Activated CD4-positive, CD25-positive, alpha-beta regulatory T cell treated with anti-CD3 and anti-CD28 coated beads, Interleukin-2, amount 50 U/mL, for 72 hours (primary cell): ENCODE measurements around the gene SCMH1.
"Not testable (repeated sequence)": the region's sequence is repeated elsewhere in the genome, so short reads cannot be mapped to it uniquely, and the experiment has no call there.

ENCODE experiments used
- DNase-seq: peaks from one replicate; pipeline ENCODE4 v3.0.0; 2021

SCMH1 gene

GRCh38 chr1:41144285-41144684 lies 97.8 kb downstream of the SCMH1 start:
- no peak for DNase-seq

DNA sequence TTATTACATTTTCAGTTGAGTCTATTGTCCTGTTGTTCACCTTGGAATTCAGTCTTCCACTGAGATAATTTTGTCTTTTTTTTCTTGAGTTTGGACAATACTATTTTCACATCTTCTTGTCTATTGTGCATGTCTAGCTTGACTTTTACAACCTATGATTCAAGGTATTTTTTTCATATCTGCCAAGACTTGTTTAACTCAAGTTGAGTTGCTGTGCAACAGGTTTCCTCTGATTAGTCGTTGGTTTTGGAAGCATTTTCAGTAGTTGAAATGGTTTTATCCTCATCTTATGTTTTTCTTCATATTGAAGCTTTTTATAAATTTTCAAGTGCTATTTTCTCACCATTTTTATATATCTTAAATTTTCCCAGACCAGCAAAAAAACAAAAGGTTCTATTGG lies 103.6 kb downstream of the SCMH1 start:
- no peak for DNase-seq

- DNase-seq: no peak
Observed at GRCh38 chr1:41135196-41135947, 106.7 kb downstream of the SCMH1 start.

- not testable (repeated sequence) for DNase-seq
Observed at GRCh38 chr1:41134325-41134724, 107.8 kb downstream of the SCMH1 start.

- DNase-seq: no peak
Observed at GRCh38 chr1:41122851-41123518, 119.1 kb downstream of the SCMH1 start.

DNA sequence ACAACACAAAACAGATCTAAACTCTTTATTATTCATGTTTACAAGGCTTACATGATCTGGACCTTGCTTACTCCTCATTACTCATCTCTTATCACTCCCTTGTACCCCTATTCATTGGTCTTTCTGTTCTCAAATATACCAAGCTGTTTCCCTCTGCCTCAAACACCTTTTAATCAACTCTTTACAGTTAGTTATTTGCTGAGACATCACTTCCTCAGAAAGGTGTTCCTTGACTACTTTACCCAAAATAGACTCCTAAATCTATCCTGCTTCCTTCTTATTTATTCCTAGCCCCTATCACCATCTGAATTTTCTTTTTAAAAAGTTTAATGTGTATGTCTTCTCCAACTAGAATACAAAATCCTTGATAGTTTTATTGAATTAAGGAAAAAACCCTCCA lies 120.0 kb downstream of the SCMH1 start:
- no peak for DNase-seq

GRCh38 chr1:41118645-41119044 lies 123.5 kb downstream of the SCMH1 start:
- no peak for DNase-seq

DNA sequence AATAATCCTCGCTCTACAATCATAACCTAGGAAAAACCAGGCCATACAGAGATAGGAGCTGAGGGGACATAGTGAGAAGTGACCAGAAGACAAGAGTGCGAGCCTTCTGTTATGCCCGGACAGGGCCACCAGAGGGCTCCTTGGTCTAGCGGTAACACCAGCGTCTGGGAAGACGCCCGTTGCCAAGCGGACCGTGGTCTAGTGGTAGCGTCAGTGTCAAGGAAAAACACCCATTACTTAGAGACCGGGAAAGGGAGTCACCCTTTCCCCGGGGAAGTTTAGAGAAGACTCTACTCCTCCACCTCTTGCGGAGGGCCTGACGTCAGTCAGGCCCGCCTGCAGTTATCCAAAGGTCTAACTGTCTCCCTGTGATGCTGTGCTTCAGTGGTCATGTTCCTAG lies 124.9 kb downstream of the SCMH1 start:
- not testable (repeated sequence) for DNase-seq

GRCh38 chr1:41110736-41111135 lies 131.4 kb downstream of the SCMH1 start:
- DNase-seq: no peak

GRCh38 chr1:41110286-41110685 lies 131.8 kb downstream of the SCMH1 start:
- DNase-seq: no peak

GRCh38 chr1:41109310-41110197 lies 132.6 kb downstream of the SCMH1 start:
- no peak for DNase-seq

DNA sequence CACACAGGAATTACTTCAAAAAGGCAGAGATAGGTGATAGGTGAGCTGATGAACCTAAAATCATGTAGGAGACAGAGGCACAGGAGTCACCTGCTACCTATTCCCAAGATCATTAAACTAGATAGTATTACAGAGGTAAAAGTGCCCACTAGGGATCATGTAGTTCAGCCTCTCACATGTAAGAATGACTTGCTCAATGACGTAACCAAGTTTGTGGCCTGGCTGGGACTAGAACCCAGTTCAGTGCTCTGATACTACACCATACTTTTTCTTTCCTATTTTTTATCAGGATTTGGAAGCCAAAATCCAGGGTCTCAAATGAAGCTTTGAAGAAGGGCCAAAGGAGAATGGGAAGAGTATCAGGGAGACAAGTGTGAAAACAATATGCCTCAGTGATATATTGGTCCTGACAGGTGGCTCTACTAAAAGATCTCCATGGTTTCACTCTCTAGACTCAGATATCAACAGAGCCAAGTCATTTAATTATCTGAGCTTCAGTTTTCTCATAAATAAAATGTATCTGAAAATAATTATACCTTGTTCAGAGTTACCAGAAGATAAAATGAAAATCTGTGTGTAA lies 133.3 kb downstream of the SCMH1 start:
- no peak for DNase-seq

DNA sequence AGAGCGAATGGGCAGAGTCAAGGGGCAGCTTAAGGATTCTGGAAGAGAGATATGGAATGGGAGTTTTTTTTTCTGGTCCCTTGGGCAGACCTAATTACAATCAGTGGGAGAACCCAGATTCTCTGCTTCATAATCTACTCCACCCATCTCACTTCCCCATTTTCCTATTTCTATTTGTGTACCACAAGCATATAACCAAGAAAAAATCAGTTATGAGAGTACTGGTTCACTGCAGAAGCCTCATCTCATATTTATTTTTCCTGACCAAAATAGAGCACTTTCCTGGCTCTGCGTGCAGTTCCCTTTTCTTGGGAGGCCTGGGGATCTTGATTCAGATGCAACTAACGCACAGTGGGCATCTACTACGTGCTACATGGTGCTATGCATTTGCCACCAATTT lies 138.3 kb downstream of the SCMH1 start:
- no peak for DNase-seq

DNA sequence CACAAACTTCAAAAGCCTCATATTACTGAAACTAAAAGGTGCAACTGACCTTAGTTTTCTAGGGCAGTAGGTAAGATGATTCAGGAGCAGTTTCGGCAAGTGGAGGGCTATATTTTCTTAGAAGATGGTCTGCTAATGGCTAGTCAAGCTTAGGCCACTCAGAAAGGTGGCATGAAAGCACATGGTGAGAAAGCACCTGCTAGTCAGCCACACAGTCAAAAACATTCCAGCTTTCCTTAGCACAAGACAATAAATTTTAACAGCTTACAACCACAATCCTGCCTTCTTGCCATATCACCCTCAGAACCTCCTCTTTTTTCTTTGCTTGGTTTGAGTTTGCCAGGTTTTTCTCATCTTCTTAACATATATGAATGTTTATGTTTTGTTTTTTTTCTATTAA lies 139.5 kb downstream of the SCMH1 start:
- no peak for DNase-seq

DNA sequence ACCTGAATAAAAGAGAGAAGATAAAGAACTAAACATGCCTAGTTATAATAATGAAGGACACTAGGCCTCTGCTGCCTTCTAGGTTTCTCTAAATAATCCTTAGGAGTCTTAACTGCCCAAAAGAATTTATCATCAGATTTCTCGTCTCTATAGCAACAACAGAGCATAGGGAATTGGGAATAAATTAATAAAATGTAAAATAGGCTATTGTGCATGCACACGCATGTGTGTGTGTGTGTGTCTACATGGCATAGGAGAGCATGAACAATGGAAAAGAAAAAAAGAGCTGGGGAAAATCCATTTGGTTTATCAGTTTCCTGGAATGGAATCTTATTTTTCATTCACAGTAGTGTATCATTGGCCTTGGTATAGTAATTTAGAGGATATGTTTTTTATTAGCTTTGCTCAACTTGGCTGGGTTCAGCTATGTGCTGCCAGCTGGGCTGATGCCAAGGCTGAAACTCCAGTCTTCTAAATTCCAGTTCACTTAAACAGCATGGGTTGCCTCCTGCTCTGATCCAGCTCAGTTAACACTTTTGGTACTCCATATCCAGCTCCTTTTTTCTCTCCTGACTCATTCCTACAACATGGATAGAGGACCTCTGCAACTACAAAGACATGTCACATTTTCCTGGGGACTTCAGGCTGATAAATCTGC lies 140.0 kb downstream of the SCMH1 start:
- DNase-seq: no peak

GRCh38 chr1:41101076-41101475 lies 141.0 kb downstream of the SCMH1 start:
- no peak for DNase-seq

DNA sequence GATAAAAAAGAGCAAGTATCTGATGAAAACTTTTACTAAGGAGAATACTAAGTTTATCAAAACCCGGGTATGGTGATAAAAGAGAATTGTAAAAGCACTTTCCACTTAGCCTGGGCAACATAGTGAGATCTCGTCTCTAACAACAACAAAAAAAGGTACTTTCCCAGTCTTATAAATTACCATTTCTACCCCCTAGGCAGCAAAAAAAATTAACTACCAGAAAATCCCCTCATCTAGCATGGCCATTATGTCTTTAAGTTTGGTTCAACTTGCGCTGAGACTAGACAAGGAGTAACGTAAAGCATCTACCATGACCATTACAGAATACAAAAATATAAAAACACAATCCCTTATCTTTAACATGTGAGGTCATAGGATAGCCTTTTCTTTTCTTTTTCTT lies 141.9 kb downstream of the SCMH1 start:
- no peak for DNase-seq

- no peak for DNase-seq
Observed at GRCh38 chr1:41098730-41099460, 143.2 kb downstream of the SCMH1 start.

DNA sequence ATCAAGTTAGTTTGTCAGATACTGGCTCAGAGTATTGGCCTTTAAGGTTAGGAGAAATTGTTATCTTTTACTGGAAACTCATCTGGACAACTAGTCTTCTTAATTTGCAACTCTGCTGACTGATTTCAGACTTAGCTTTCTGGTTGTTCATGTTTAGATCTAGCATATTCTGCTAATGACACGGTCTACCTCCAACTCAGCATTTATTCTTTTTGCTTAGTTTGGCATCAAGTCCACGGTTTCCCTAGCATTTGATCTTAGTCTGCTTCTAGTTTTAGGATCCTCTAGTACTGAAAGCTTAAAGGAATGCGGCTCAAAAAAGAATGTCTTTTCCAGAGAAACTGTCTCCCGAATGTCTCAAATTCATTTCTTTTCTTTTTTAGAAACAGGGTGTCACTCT lies 145.0 kb downstream of the SCMH1 start:
- DNase-seq: no peak

DNA sequence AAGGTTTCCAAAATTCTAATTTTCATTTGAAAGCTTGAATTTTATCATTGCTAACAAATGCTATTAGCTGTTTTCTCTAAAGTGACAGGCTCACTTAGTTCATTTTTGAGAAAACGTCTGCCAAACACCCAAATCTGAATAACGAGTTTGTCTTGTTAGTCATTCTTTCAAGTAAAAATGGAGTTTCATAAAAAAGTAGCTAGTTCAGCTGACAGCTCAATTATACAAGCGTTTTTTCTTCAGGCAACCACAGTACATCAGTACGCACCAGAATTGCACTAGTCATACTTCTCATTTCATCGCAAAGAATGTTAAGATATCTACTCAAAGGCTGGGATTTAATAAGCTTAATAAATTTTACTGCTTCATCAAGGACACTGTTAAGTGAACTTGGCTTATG lies 148.3 kb downstream of the SCMH1 start:
- no peak for DNase-seq

- no peak for DNase-seq
Observed at GRCh38 chr1:41086921-41087320, 155.2 kb downstream of the SCMH1 start.

DNA sequence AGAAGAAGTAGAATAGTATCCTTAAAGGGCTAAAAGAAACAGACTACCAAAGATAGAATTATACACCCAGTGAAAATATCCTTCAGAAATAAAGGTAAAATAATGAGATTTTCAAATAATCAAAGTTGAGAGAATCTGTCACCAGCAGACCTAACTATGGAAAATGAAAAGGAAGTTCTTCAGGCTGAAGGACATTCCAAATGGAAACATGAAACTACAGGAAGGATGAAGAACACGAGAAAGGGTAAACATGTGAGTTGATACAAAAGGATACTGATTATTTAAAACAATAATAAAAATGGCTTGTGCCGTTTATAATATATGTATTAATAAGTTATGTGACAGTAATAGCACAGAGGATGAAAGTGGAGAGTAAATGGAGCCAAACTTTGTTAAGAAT lies 163.5 kb downstream of the SCMH1 start:
- DNase-seq: no peak
